Pancreas (tissue), 10 donors: Measurements from ENCODE around the gene ZNF653. TPM values are rescaled to one million over a fixed set of nuclear protein-coding genes. Genes with fewer than 3 reads are reported as not detected.

Source experiments
- ATAC-seq, 4 donors: fragments of 200-7000 bp; cut with Tn5 transposase; one replicate each; pipeline versions ENCODE4 v1.8.0 to v1.9.1; 2020; ENCODE audit warnings: mild to moderate bottlenecking in 4 of 4, moderate library complexity in 4 of 4
- DNase-seq, 6 donors: peaks; one replicate each; pipeline ENCODE4 v3.0.0-alpha.2; 2020
- FAIRE-seq: peaks from 2 replicates; lab custom pipeline; 2012; peaks lifted over from hg19 to GRCh38; lab: Jason Lieb, UNC
- H3K27ac ChIP-seq, 4 donors: fragments of 200-600 bp; sonication (generic); 1 replicate in 3 of 4; 2 replicates in 1 of 4; pipeline versions ENCODE4 v1.5.0 to v1.8.0; 2020
- H3K27me3 ChIP-seq, 4 donors: fragments of 200-600 bp; one replicate each; pipeline ENCODE4 v1.8.0; 2021
- H3K36me3 ChIP-seq, 3 donors: fragments of 200-600 bp; sonication (generic) in 1 of 3; one replicate each; pipeline versions ENCODE4 v1.5.0 to v1.8.0; 2020 to 2021
- H3K4me1 ChIP-seq, 3 donors: fragments of 200-600 bp; one replicate each; pipeline ENCODE4 v1.8.0; 2021
- H3K4me3 ChIP-seq, 4 donors: fragments of 200-600 bp; sonication (generic) in 2 of 4; one replicate each; pipeline versions ENCODE4 v1.5.0 to v1.8.0; 2020 to 2021
- H3K9me3 ChIP-seq, 4 donors: fragments of 200-600 bp; one replicate each; pipeline ENCODE4 v1.8.0; 2021
- CTCF ChIP-seq, 4 donors: fragments of 200-600 bp; sonication (generic) in 3 of 4; IDR thresholded peaks; one replicate each; pipeline versions ENCODE4 v1.5.0 to v1.8.0; 2021; ENCODE audit warnings: antibody characterized with exemption in 4 of 4
- WGBS, 2 donors: extraction: QIAGEN DNeasy Blood & Tissue Kit; methylation state at CpG; one replicate each; pipeline ENCODE4 v1.1.7; 2013; 5-methylcytosine and 5-hydroxymethylcytosine counted together
- intact Hi-C, 3 donors: fragments of 100-400 bp; cut with DNase I; formaldehyde crosslinking; loops; one replicate each; pipeline versions ENCODE4 v1.11.1 to v1.14.2; 2022
- polyA plus RNA-seq, 2 donors: library from polyadenylated mRNA; stranded (reverse); fragments of 200-250 nt; gene quantifications; one replicate each; pipeline ENCODE4 v1.2.3, GENCODE V29; 2013
- total RNA-seq, 6 donors: library from RNA; stranded (reverse); fragmentation: NEBNext Ultra II Directional in 4 of 6; extraction: Animal tissue kit (Norgen Biotek cat#: 25700) in 4 of 6; gene quantifications; one replicate each; pipeline versions ENCODE4 v1.2.1 to v1.2.4, GENCODE V29; 2021 to 2023
- donor health status: healthy with polysubstance abuse.
- donor health status: DM: no; HTN: no; CAD: no; lungs with moderate emphysema.
- donor health status: DM: no; HTN: no; CAD: no.
- donor health status: control.
- donor health status: control.
- donor health status: Bipolar disorder and iron deficiency.
- donor health status: DM: yes; HTN: yes; CAD: no.
- donor health status: DM: no; HTN: no; CAD: no.
- donor health status: DM: no; HTN: no; CAD: no.
- donor health status: DM: yes; HTN: yes; CAD: no.

ZNF653 gene
- total and polyA plus RNA-seq, 8 donors, result 4.5 to 25.6 (median 6.0) TPM

GRCh38 chr19:11486661-11487503, 18.8 kb downstream of the ZNF653 start:
- Histone ChIP-seq H3K9me3 (no peaks in the 10 kb centered on the region), H3K27ac (no peak overlapping the region), H3K4me3 (no peak overlapping the region), H3K36me3 (peaks cover 0 to 5% (median 0%) of the 10 kb centered on the region in 3 donors), H3K27me3 (peaks cover 0 to 13% (median 0%) of the 10 kb centered on the region in 4 donors), H3K4me1 (peaks cover 0 to 8% (median 6%) of the 10 kb centered on the region in 3 donors)
- intact Hi-C loops, result loop anchor here in 1 of 3 donors (10.0 kb wide), 1 partner anchor 192 kb away; the partner anchor contains the start of gene TSPAN16
- DNase-seq, result peak in 1 of 6 donors; percentile 61
- FAIRE-seq, result no peak
- 91 to 94% methylated on average over 44 to 45 of the region's 45 CpGs for WGBS, 2 donors
- ATAC-seq, result no peak
- no peak for TF ChIP-seq CTCF (IDR thresholded peaks at IDR 0.05)

DNA sequence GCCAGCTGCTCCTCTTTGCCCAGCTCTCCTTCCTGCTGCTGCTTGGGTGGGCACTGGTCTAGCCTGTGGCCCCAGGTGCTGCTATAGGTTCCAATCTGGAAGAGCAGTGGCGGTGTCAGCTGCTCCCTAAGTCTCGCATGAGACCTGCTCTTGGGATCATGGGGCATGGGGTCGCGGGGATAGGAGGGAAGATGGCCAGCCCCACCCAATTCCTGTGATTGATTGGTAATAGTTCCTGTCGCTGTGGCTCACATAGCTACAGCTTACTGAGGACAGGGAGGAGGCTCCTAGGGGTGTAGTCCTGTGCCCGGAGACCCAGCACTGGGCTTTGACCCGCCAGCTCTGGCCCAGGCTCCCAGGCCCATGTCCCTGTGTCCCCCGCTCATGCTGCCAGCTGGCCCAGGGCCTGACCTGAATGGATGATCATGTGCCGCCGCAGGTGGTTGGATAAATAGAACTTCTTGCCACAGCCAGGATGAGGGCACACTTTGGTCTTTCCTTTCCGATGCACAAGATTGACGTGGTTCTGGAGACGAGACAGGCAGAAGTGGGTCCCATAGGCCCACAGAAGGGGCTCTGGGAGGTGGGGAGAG, 20.3 kb downstream of the ZNF653 start:
- intact Hi-C loops, result loop anchor here in 1 of 3 donors (10.0 kb wide), 1 partner anchor 191 kb away; the partner anchor contains the start of gene TSPAN16
- no peak for TF ChIP-seq CTCF (IDR thresholded peaks at IDR 0.05)
- DNase-seq (peak in 1 of 6 donors; percentile 53), FAIRE-seq (no peak), ATAC-seq (no peak)
- H3K27me3 ChIP-seq, result peaks cover 0 to 15% (median 5%) of the 10 kb centered on the region in 4 donors
- H3K36me3 ChIP-seq, result peaks cover 0 to 5% (median 0%) of the 10 kb centered on the region in 3 donors
- peaks cover 0 to 8% (median 6%) of the 10 kb centered on the region in 3 donors for H3K4me1 ChIP-seq
- H3K4me3 ChIP-seq, result no peak overlapping the region
- H3K9me3 ChIP-seq, result no peaks in the 10 kb centered on the region
- WGBS, 2 donors, result 90% methylated on average over 13 of the region's 13 CpGs
- no peak overlapping the region for H3K27ac ChIP-seq

GRCh38 chr19:11483366-11484111, 22.1 kb downstream of the ZNF653 start:
- Histone ChIP-seq H3K4me1 (peaks cover 0 to 17% (median 14%) of the 10 kb centered on the region in 3 donors), H3K27me3 (peaks cover 0 to 15% (median 5%) of the 10 kb centered on the region in 4 donors), H3K4me3 (no peak overlapping the region), H3K36me3 (peaks cover 0 to 5% (median 0%) of the 10 kb centered on the region in 3 donors), H3K9me3 (no peaks in the 10 kb centered on the region), H3K27ac (no peak overlapping the region)
- no peak for ATAC-seq
- DNase-seq, result peak in 1 of 6 donors; percentile 67
- intact Hi-C loops, result loop anchor here in 1 of 3 donors (10.0 kb wide), 1 partner anchor 189 kb away; the partner anchor contains the start of gene TSPAN16
- TF ChIP-seq CTCF (IDR thresholded peaks at IDR 0.05), result no peak
- 84 to 89% methylated on average over 48 to 57 of the region's 57 CpGs for WGBS, 2 donors
- no peak for FAIRE-seq

DNA sequence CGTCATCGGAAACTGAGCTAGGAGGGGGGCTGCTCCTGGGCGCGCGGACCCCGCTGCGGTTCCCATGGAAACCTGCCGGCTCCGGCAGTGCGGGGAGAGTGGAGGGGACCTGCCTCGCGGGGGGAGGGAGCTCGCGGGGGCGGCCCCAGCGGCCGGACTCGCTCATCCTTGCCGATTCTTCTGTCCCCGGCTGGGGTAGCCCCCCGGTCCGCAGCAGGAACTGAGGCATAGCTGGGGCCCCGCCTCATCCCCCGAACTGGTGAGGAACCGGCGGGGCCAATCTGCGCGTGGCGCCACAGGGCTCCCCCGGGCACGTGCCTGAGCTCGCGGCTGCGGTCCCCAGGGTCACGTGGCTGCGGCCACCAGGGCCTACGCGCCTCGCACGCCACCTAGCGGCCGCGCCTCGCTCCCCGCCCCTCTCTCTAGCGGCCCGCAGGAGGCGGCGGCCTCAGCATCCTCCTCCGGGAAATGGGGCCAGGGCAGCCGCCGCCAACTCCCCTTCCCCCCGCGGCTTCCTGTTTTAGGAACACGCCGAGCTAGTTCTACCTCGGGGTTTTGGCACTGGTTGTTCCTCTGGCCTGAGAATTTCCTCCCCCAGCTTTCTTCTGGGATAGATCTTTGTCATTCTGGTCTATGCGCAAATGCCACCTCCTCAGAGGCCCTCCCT, 23.1 kb downstream of the ZNF653 start:
- Histone ChIP-seq H3K27ac (no peak overlapping the region), H3K9me3 (no peaks in the 10 kb centered on the region)

More for the DNA sequence above, 23.1 kb downstream of the ZNF653 start:
- Histone ChIP-seq H3K27me3 (peaks cover 0 to 15% (median 5%) of the 10 kb centered on the region in 4 donors), H3K36me3 (peaks cover 0 to 5% (median 0%) of the 10 kb centered on the region in 3 donors), H3K4me3 (peak overlapping the region in 1 of 4 donors; percentile 35), H3K4me1 (peaks cover 0 to 17% (median 14%) of the 10 kb centered on the region in 3 donors)
- WGBS, 2 donors, result 4 to 6% methylated on average over 46 to 58 of the region's 58 CpGs
- intact Hi-C loops, result loop anchor here in 1 of 3 donors (10.0 kb wide), 1 partner anchor 188 kb away; the partner anchor contains the start of gene TSPAN16
- DNase-seq (peak; percentile 58 to 91 (median 76)), ATAC-seq (peak; percentile 84 to 92 (median 89)), FAIRE-seq (no peak)
- TF ChIP-seq CTCF (IDR thresholded peaks at IDR 0.05), result peak; percentile 86 to 92 (median 88)
